ENCODE data around the gene LPP. TPM values are rescaled to one million over a fixed set of nuclear protein-coding genes. Genes with fewer than 3 reads are reported as not detected.

LPP gene
- total and polyA plus RNA-seq, 2 of the 13 experiments (the other 11 are each of a cell fraction or from before 2014, with no cell fraction given), result 19.2 to 29.9 TPM

DNA sequence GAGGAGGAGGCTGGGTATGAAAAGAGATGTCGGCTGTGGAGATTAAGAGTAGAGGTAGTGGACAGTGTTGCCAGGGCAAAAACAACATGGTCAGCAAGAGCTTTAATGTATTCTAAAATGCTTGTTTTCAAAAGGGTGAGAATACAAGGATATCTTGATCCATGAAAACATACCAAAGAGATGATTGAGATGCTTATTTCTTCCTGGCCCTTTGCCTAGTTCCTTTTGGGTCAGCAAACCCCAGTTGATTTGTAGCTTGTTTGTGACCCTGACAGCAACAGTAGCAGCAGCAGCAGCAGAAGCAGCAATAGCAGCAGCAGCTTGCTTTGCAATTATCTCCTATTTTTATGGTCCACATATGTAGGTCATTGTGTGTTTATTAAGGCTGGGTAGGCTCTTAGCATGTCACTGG is 337.3 kb downstream of the LPP start:
- Histone ChIP-seq H3K4me2 (ENCODE audit: low read depth, low read length) (no peak overlapping the region), H3K36me3 (replicated peaks in 1 of 2; ENCODE audit: control insufficient read depth in 1 of 2, insufficient read depth in 2 of 2, low read length in 2 of 2) (peaks cover 5 to 8% of the 10 kb centered on the region in 2 experiments; a peak in 3 of 5 replicates), H2AFZ (ENCODE audit: low read length) (no peak overlapping the region), H3K9me3 (ENCODE audit: low read length) (no peaks in the 10 kb centered on the region), H3K9ac (ENCODE audit: insufficient read depth, low read depth, low read length) (no peak overlapping the region), H3K27ac (ENCODE audit: extremely low read length, insufficient read depth, low read length) (no peak overlapping the region), H3K27me3 (ENCODE audit: control insufficient read depth in 1 of 2, insufficient read depth in 2 of 2, low read length in 2 of 2) (no peaks in the 10 kb centered on the region), H3K4me3 (replicated peaks in 1 of 3; ENCODE audit: insufficient read depth in 1 of 3, low read depth in 2 of 3, low read length in 3 of 3) (no peak overlapping the region), H4K20me1 (ENCODE audit: insufficient read depth, low read length) (no peaks in the 10 kb centered on the region), H3K79me2 (ENCODE audit: insufficient read depth, low read length) (no peaks in the 10 kb centered on the region), H3K4me1 (ENCODE audit: insufficient read depth, low read length) (no peaks in the 10 kb centered on the region)
- no peak for TF ChIP-seq SMARCE1 (IDR thresholded peaks at IDR 0.05; ENCODE audit: borderline replicate concordance)
- no peak for TF ChIP-seq EZH2 (conservative IDR thresholded peaks at IDR 0.05; ENCODE audit: low read depth, low read length)
- TF ChIP-seq, protein P1, sequence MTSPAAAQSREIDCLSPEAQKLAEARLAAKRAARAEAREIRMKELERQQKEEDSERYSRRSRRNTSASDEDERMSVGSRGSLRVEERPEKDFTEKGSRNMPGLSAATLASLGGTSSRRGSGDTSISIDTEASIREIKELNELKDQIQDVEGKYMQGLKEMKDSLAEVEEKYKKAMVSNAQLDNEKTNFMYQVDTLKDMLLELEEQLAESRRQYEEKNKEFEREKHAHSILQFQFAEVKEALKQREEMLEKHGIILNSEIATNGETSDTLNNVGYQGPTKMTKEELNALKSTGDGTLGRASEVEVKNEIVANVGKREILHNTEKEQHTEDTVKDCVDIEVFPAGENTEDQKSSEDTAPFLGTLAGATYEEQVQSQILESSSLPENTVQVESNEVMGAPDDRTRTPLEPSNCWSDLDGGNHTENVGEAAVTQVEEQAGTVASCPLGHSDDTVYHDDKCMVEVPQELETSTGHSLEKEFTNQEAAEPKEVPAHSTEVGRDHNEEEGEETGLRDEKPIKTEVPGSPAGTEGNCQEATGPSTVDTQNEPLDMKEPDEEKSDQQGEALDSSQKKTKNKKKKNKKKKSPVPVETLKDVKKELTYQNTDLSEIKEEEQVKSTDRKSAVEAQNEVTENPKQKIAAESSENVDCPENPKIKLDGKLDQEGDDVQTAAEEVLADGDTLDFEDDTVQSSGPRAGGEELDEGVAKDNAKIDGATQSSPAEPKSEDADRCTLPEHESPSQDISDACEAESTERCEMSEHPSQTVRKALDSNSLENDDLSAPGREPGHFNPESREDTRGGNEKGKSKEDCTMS (CRISPR knock-in tag; conservative IDR thresholded peaks at IDR 0.05), result no peak
- TF ChIP-seq ZNF775 (CRISPR knock-in tag; IDR thresholded peaks at IDR 0.05; ENCODE audit: borderline replicate concordance), result no peak
- ATAC-seq, result no peak
- no TSS peak for BruUV-seq (replicated peaks)
- in situ Hi-C loops (cut with HindIII; ENCODE audit: extremely low pct_ligation_motif_present, low pct_unique_long_range_greater_than_20kb) (no loop called here), intact Hi-C loops (cut with micrococcal nuclease; ENCODE audit: unreplicated experiment) (no loop called here)
- FAIRE-seq, result no peak
- DNase-seq (ENCODE audit: low spot score), result no peak
- POLR2A ChIA-PET, result no interaction called here
- CTCF ChIA-PET (ENCODE audit: low intra/inter-chr PET ratio, low total read pairs), result no interaction called here
- 100% methylated on average over 1 of the region's 1 CpG for WGBS (ENCODE audit: low lambda C conversion rate)

DNA sequence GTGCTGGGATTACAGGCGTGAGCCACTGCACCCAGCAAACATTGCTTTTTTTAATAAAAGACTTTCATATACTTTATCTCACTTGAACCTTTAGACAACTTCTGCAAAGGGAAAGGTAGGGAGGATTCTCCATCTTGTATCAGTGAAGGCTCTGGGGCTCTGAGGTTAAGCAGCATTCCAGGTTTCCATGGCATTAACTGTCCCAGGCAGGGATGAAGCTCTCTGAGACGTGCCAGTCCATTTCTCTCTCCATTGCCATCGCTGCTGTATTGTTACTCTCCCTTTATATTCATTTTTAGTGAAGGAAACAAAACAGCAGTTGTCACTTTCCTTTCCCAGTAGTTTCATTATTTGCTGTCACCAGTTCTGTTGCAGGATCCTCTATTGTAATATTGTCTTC is 342.4 kb downstream of the LPP start:
- H3K27me3 ChIP-seq (ENCODE audit: control insufficient read depth in 1 of 2, insufficient read depth in 2 of 2, low read length in 2 of 2), result no peaks in the 10 kb centered on the region
- no peak overlapping the region for H3K4me3 ChIP-seq (replicated peaks in 1 of 3; ENCODE audit: insufficient read depth in 1 of 3, low read depth in 2 of 3, low read length in 3 of 3)
- peaks cover 3 to 5% of the 10 kb centered on the region in 2 experiments; a peak in 2 of 5 replicates for H3K36me3 ChIP-seq (replicated peaks in 1 of 2; ENCODE audit: control insufficient read depth in 1 of 2, insufficient read depth in 2 of 2, low read length in 2 of 2)
- no peaks in the 10 kb centered on the region for H3K4me1 ChIP-seq (ENCODE audit: insufficient read depth, low read length)
- in situ Hi-C loops (cut with HindIII; ENCODE audit: extremely low pct_ligation_motif_present, low pct_unique_long_range_greater_than_20kb), result no loop called here
- H3K79me2 ChIP-seq (ENCODE audit: insufficient read depth, low read length), result no peaks in the 10 kb centered on the region
- BruUV-seq (replicated peaks), result no TSS peak
- H2AFZ ChIP-seq (ENCODE audit: low read length), result no peak overlapping the region
- H3K4me2 ChIP-seq (ENCODE audit: low read depth, low read length), result no peak overlapping the region
- H3K9ac ChIP-seq (ENCODE audit: insufficient read depth, low read depth, low read length), result no peak overlapping the region
- intact Hi-C loops (cut with micrococcal nuclease; ENCODE audit: unreplicated experiment), result no loop called here
- WGBS (ENCODE audit: low lambda C conversion rate), result 100% methylated on average over 3 of the region's 3 CpGs
- no peak overlapping the region for H3K27ac ChIP-seq (ENCODE audit: extremely low read length, insufficient read depth, low read length)
- no peak for ATAC-seq
- H4K20me1 ChIP-seq (ENCODE audit: insufficient read depth, low read length), result no peaks in the 10 kb centered on the region
- ChIA-PET CTCF (ENCODE audit: low intra/inter-chr PET ratio, low total read pairs) (no interaction called here), POLR2A (no interaction called here)
- no peak for DNase-seq (ENCODE audit: low spot score)
- no peaks in the 10 kb centered on the region for H3K9me3 ChIP-seq (ENCODE audit: low read length)
- FAIRE-seq, result no peak
- no peak for TF ChIP-seq SRSF9 (IDR thresholded peaks at IDR 0.05; ENCODE audit: borderline replicate concordance, insufficient read depth, low read depth, low read length, poor library complexity, severe bottlenecking)
- no peak for TF ChIP-seq ZNF260 (CRISPR knock-in tag; IDR thresholded peaks at IDR 0.05; ENCODE audit: borderline replicate concordance, low read depth)
- no peak for TF ChIP-seq ZEB1 (IDR thresholded peaks at IDR 0.05; ENCODE audit: insufficient replicate concordance, low read depth)
- TF ChIP-seq AKAP8 (CRISPR knock-in tag; IDR thresholded peaks at IDR 0.05), result no peak
- TF ChIP-seq CENPT (CRISPR knock-in tag; IDR thresholded peaks at IDR 0.05; ENCODE audit: low read depth), result no peak
- TF ChIP-seq ZNF792 (CRISPR knock-in tag; IDR thresholded peaks at IDR 0.05), result no peak
- TF ChIP-seq ZNF619 (CRISPR knock-in tag; IDR thresholded peaks at IDR 0.05), result no peak
- TF ChIP-seq SOX13 (IDR thresholded peaks at IDR 0.05), result no peak
- no peak for TF ChIP-seq SOX13 (CRISPR knock-in tag; conservative IDR thresholded peaks at IDR 0.05 in 1 of 2, IDR thresholded peaks at IDR 0.05 in 1 of 2)
- TF ChIP-seq GATAD1 (CRISPR knock-in tag; IDR thresholded peaks at IDR 0.05), result no peak
- TF ChIP-seq ZNF703 (CRISPR knock-in tag; IDR thresholded peaks at IDR 0.05; ENCODE audit: borderline replicate concordance), result no peak
- TF ChIP-seq ZNF160 (CRISPR knock-in tag; IDR thresholded peaks at IDR 0.05), result no peak
- no peak for TF ChIP-seq ZNF773 (CRISPR knock-in tag; IDR thresholded peaks at IDR 0.05; ENCODE audit: borderline replicate concordance)
